HCT116 (cell line): ENCODE data around the gene GPR52. TPM values are rescaled to one million over a fixed set of nuclear protein-coding genes. Genes with fewer than 3 reads are reported as not detected.
"Not testable (repeated sequence)": the region's sequence is repeated elsewhere in the genome, so short reads cannot be mapped to it uniquely, and the experiment has no call there.

ENCODE experiments used
- ATAC-seq: fragments of 200-7000 bp; cut with Tn5 transposase; 2 replicates; pipeline ENCODE4 v1.9.1; 2020; ENCODE audit warnings: mild to moderate bottlenecking, moderate library complexity
- BruUV-seq: library from RNA; stranded (reverse); fragments of 400-500 nt; replicated peaks from 2 replicates; lab custom pipeline; 2021; lab: Mats Ljungman, UMichigan
- CTCF ChIA-PET: fragments of 300-600 bp; sonication (Branson Sonifier 250); formaldehyde crosslinking; loops from one replicate; lab custom pipeline; 2021; ENCODE audit warnings: antibody characterized with exemption; lab: Charles Lee
- POLR2A ChIA-PET: fragments of 300-600, 350-600 bp; sonication (Branson Sonifier 250); formaldehyde crosslinking; loops from one replicate; lab custom pipeline; 2021; ENCODE audit warnings: antibody characterized with exemption; lab: Charles Lee
- RAD21 ChIA-PET, 2 experiments: fragments of 300-600 bp; sonication (Branson Sonifier 250); formaldehyde crosslinking; loops; one replicate each; lab custom pipeline; 2023; ENCODE audit warnings: low total read pairs in 2 of 2; ENCODE audit not compliant: uncharacterized antibody in 2 of 2, unreplicated experiment in 2 of 2, low non-redundant PET in 1 of 2; lab: Charles Lee
- DNase-seq: peaks from one replicate; pipeline ENCODE4 v3.0.0-alpha.2; 2010; ENCODE audit warnings: low read depth, low spot score
- H2AFZ ChIP-seq: fragments of 200-600 bp; shearing (Covaris generic), sonication (generic); 2 replicates; pipeline ENCODE4 v1.6.1; 2017; ENCODE audit warnings: low read depth, mixed run types, mixed read lengths, antibody characterized with exemption, low read length; ENCODE audit not compliant: poor library complexity, severe bottlenecking
- H3K27ac ChIP-seq: 2 replicates; pipeline ENCODE4 v1.5.1; 2012; ENCODE audit warnings: low read depth, low read length
- H3K27me3 ChIP-seq: fragments of 200-600 bp; sonication (generic); 2 replicates; pipeline ENCODE4 v1.6.1; 2016; ENCODE audit warnings: mixed run types, low read length, mixed read lengths; ENCODE audit not compliant: insufficient read depth
- H3K36me3 ChIP-seq, 2 experiments: fragments of 200-500 bp in 1 of 2; fragments of 200-600 bp in 1 of 2; sonication (Bioruptor generic) in 1 of 2; sonication (generic) in 1 of 2; 2 replicates each; pipeline versions ENCODE4 v1.5.1 to v1.6.1; 2014 to 2016; ENCODE audit warnings: low read length in 2 of 2, inconsistent platforms in 1 of 2, mixed read lengths in 1 of 2, mixed run types in 1 of 2; ENCODE audit not compliant: insufficient read depth in 2 of 2, control insufficient read depth in 1 of 2
- H3K4me1 ChIP-seq, 2 experiments: fragments of 200-600 bp in 1 of 2; sonication (generic) in 1 of 2; 2 replicates each; pipeline versions ENCODE4 v1.5.1 to v1.6.1; 2012 to 2017; ENCODE audit warnings: low read length in 2 of 2, inconsistent platforms in 1 of 2, mild to moderate bottlenecking in 1 of 2, mixed read lengths in 1 of 2, mixed run types in 1 of 2, moderate library complexity in 1 of 2; ENCODE audit not compliant: insufficient read depth in 2 of 2, control insufficient read depth in 1 of 2
- H3K4me2 ChIP-seq: fragments of 200-600 bp; sonication (generic); 2 replicates; pipeline ENCODE4 v1.6.1; 2017; ENCODE audit warnings: mixed run types, low read length, mixed read lengths
- H3K4me3 ChIP-seq, 2 experiments: fragments of 200-600 bp in 1 of 2; sonication (generic) in 1 of 2; replicated peaks in 1 of 2; 2 replicates each; pipeline ENCODE4 v1.5.1; 2011 to 2016; ENCODE audit warnings: low read length in 2 of 2, control low read depth in 1 of 2, low read depth in 1 of 2, mild to moderate bottlenecking in 1 of 2, mixed read lengths in 1 of 2, mixed run types in 1 of 2
- H3K79me2 ChIP-seq: fragments of 200-600 bp; sonication (generic); 2 replicates; pipeline ENCODE4 v1.6.1; 2017; ENCODE audit warnings: mild to moderate bottlenecking, mixed run types, low read length, moderate library complexity, mixed read lengths; ENCODE audit not compliant: insufficient read depth
- H3K9ac ChIP-seq: fragments of 200-600 bp; sonication (generic); 2 replicates; pipeline ENCODE4 v1.6.1; 2016; ENCODE audit warnings: low read length, mixed read lengths
- H3K9me2 ChIP-seq: fragments of 200-600 bp; sonication (generic), shearing (Covaris generic); 2 replicates; pipeline ENCODE4 v1.6.1; 2017; ENCODE audit warnings: mixed run types, mild to moderate bottlenecking, moderate library complexity; ENCODE audit not compliant: insufficient read depth
- H3K9me3 ChIP-seq, 2 experiments: fragments of 200-500 bp in 1 of 2; fragments of 200-600 bp in 1 of 2; sonication (Bioruptor generic) in 1 of 2; sonication (generic) in 1 of 2; 2 replicates each; pipeline ENCODE4 v1.6.1; 2014 to 2017; ENCODE audit warnings: low read length in 2 of 2, mixed read lengths in 2 of 2, inconsistent platforms in 1 of 2, low read depth in 1 of 2, mild to moderate bottlenecking in 1 of 2, mixed run types in 1 of 2, moderate library complexity in 1 of 2; ENCODE audit not compliant: control insufficient read depth in 1 of 2, insufficient read depth in 1 of 2
- H4K20me1 ChIP-seq: fragments of 200-600 bp; sonication (generic), shearing (Covaris generic); 2 replicates; pipeline ENCODE4 v1.6.1; 2017; ENCODE audit warnings: mixed run types, mild to moderate bottlenecking, moderate library complexity; ENCODE audit not compliant: insufficient read depth
- ATF3 ChIP-seq: IDR thresholded peaks from 2 replicates; pipeline ENCODE4 v1.6.1; 2012
- CEBPB ChIP-seq: IDR thresholded peaks from 2 replicates; pipeline ENCODE4 v1.6.1; 2012; ENCODE audit warnings: low read depth
- CTCF ChIP-seq, 3 experiments: fragments of 200-600 bp in 1 of 3; sonication (generic) in 1 of 3; IDR thresholded peaks in 2 of 3; conservative IDR thresholded peaks in 1 of 3; 2 replicates each; pipeline ENCODE4 v1.5.1; 2012 to 2017; ENCODE audit warnings: low read depth in 2 of 3, low read length in 2 of 3, antibody characterized with exemption in 1 of 3, borderline replicate concordance in 1 of 3, control low read depth in 1 of 3, mild to moderate bottlenecking in 1 of 3, mixed read lengths in 1 of 3, mixed run types in 1 of 3, moderate library complexity in 1 of 3; ENCODE audit not compliant: insufficient read depth in 1 of 3
- EGR1 ChIP-seq: IDR thresholded peaks from 2 replicates; pipeline ENCODE4 v1.6.1; 2012; ENCODE audit warnings: low read depth
- ELF1 ChIP-seq: IDR thresholded peaks from 2 replicates; pipeline ENCODE4 v1.6.1; 2012; ENCODE audit warnings: low read depth, borderline replicate concordance
- EZH2phosphoT487 ChIP-seq: fragments of 200-600 bp; IDR thresholded peaks from 2 replicates; pipeline ENCODE4 v1.6.1; 2018; ENCODE audit warnings: antibody characterized with exemption, borderline replicate concordance
- FOSL1 ChIP-seq: IDR thresholded peaks from 2 replicates; pipeline ENCODE4 v1.6.1; 2012; ENCODE audit warnings: low read depth
- JUND ChIP-seq: IDR thresholded peaks from 2 replicates; pipeline ENCODE4 v1.6.1; 2012
- MAX ChIP-seq: IDR thresholded peaks from 2 replicates; pipeline ENCODE4 v1.6.1; 2012
- POLR2AphosphoS5 ChIP-seq: IDR thresholded peaks from 2 replicates; pipeline ENCODE4 v1.6.1; 2011; ENCODE audit warnings: mild to moderate bottlenecking, low read depth, low read length, moderate library complexity
- SIN3A ChIP-seq: IDR thresholded peaks from 2 replicates; pipeline ENCODE4 v1.6.1; 2012; ENCODE audit warnings: low read depth
- SRF ChIP-seq: IDR thresholded peaks from 2 replicates; pipeline ENCODE4 v1.6.1; 2012; ENCODE audit warnings: low read depth
- YY1 ChIP-seq: IDR thresholded peaks from 2 replicates; pipeline ENCODE4 v1.6.1; 2011; ENCODE audit warnings: low read length, low read depth, moderate library complexity, mild to moderate bottlenecking; ENCODE audit not compliant: insufficient replicate concordance; ENCODE audit errors: extremely low read depth
- ZBTB33 ChIP-seq: IDR thresholded peaks from 2 replicates; pipeline ENCODE4 v1.6.1; 2011; ENCODE audit warnings: mild to moderate bottlenecking, low read length, moderate library complexity; ENCODE audit not compliant: insufficient replicate concordance; ENCODE audit errors: extremely low read depth
- intact Hi-C: fragments of 100-400 bp; cut with micrococcal nuclease; formaldehyde crosslinking; loops from 2 replicates; pipeline ENCODE4 v1.10.0; 2022
- total RNA-seq: library from RNA; stranded (reverse); gene quantifications from one replicate; pipeline ENCODE4 v1.2.1, GENCODE V29; 2021; ENCODE audit not compliant: unreplicated experiment

GPR52 gene
- total RNA-seq, 1 experiment from 2014 or later = 0.34 TPM

GRCh38 chr1:174408146-174408545 lies 39.6 kb upstream of the GPR52 start:
- Histone ChIP-seq H4K20me1 (no peaks in the 10 kb centered on the region), H3K9me3 (no peaks in the 10 kb centered on the region), H3K27ac (no peak overlapping the region), H3K36me3 (no peaks in the 10 kb centered on the region), H3K4me1 (no peaks in the 10 kb centered on the region), H3K9me2 (no peaks in the 10 kb centered on the region), H3K9ac (no peak overlapping the region), H3K4me3 (no peak overlapping the region), H2AFZ (no peak overlapping the region), H3K79me2 (no peaks in the 10 kb centered on the region), H3K27me3 (no peaks in the 10 kb centered on the region), H3K4me2 (no peak overlapping the region)
- BruUV-seq = no TSS peak
- intact Hi-C loops = no loop called here
- ChIA-PET CTCF (no interaction called here), POLR2A (no interaction called here), RAD21 (no interaction called here)
- no peak for ATAC-seq
- TF ChIP-seq CTCF (IDR thresholded peaks at IDR 0.05 in 2 of 3, conservative IDR thresholded peaks at IDR 0.05 in 1 of 3; ENCODE audit: borderline replicate concordance in 1 of 3, insufficient read depth in 1 of 3, low read depth in 2 of 3, low read length in 2 of 3) (no peak), ZBTB33 (no peak), ELF1 (no peak), MAX (no peak), JUND (no peak), EZH2phosphoT487 (no peak), CEBPB (no peak), FOSL1 (no peak), ATF3 (no peak), SRF (no peak), YY1 (no peak), SIN3A (no peak), POLR2AphosphoS5 (no peak), EGR1 (no peak)
- DNase-seq = no peak

- H3K36me3 ChIP-seq, DNase-seq, H3K4me1 ChIP-seq, H3K4me2 ChIP-seq, H4K20me1 ChIP-seq, H3K27me3 ChIP-seq, H3K27ac ChIP-seq, H2AFZ ChIP-seq, RAD21 ChIA-PET, BruUV-seq, H3K9me2 ChIP-seq, intact Hi-C loops, CTCF ChIA-PET, H3K4me3 ChIP-seq, H3K9ac ChIP-seq, ATAC-seq, POLR2A ChIA-PET, H3K9me3 ChIP-seq, H3K79me2 ChIP-seq: not testable (repeated sequence)
These were observed 38.0 kb upstream of the GPR52 start for GRCh38 chr1:174409801-174410200.
